GM12878 (cell line): Measurements from ENCODE around the gene ITGB5. TPM values are rescaled to one million over a fixed set of nuclear protein-coding genes. Genes with fewer than 3 reads are reported as not detected.

ENCODE experiments used
- ATAC-seq: fragments of 200-7000 bp; cut with Tn5 transposase; 3 replicates; pipeline ENCODE4 v1.9.1; 2020; ENCODE audit warnings: mild to moderate bottlenecking, moderate library complexity
- BruUV-seq: library from RNA; stranded (reverse); fragments of 400-500 nt; replicated peaks from 2 replicates; lab custom pipeline; 2021; lab: Mats Ljungman, UMichigan
- CTCF ChIA-PET: fragments of 300-600 bp; sonication (Branson Sonifier 250); formaldehyde crosslinking; extraction: SDS; loops from one replicate; lab custom pipeline; 2021; ENCODE audit warnings: inconsistent platforms; lab: Yijun Ruan, JAX
- POLR2A ChIA-PET: fragments of 350-600 bp; formaldehyde crosslinking; extraction: SDS; loops from one replicate; lab custom pipeline; 2021; ENCODE audit warnings: inconsistent platforms; lab: Charles Lee
- RAD21 ChIA-PET: fragments of 300-600 bp; sonication (Branson Sonifier 250); formaldehyde crosslinking; loops from one replicate; lab custom pipeline; 2023; ENCODE audit warnings: antibody characterized with exemption; ENCODE audit not compliant: unreplicated experiment; lab: Charles Lee
- SMC1A ChIA-PET: fragments of 300-600 bp; sonication (Branson Sonifier 250); formaldehyde crosslinking; loops from one replicate; lab custom pipeline; 2023; ENCODE audit not compliant: unreplicated experiment, uncharacterized antibody; lab: Charles Lee
- DNase-seq: peaks from one replicate; pipeline ENCODE4 v3.0.0-alpha.2; 2011; ENCODE audit warnings: low read depth, low spot score
- FAIRE-seq: peaks from 3 replicates; lab custom pipeline; 2011; peaks lifted over from hg19 to GRCh38; lab: Jason Lieb, UNC
- H2AFZ ChIP-seq: 2 replicates; pipeline ENCODE4 v1.6.0; 2011; ENCODE audit warnings: low read depth, low read length, control low read depth; ENCODE audit not compliant: control insufficient read depth
- H3K27ac ChIP-seq: 2 replicates; pipeline ENCODE4 v1.5.1; 2011; ENCODE audit warnings: control low read depth; ENCODE audit not compliant: control insufficient read depth, insufficient read depth
- H3K27me3 ChIP-seq, 2 experiments: replicated peaks in 1 of 2; 2 replicates each; pipeline versions ENCODE4 v1.6.0 to v1.6.1; 2011; ENCODE audit warnings: low read length in 1 of 2; ENCODE audit not compliant: control insufficient read depth in 2 of 2, insufficient read depth in 2 of 2
- H3K36me3 ChIP-seq, 2 experiments: 2 replicates each; pipeline ENCODE4 v1.5.1; 2011; ENCODE audit warnings: low read length in 1 of 2; ENCODE audit not compliant: control insufficient read depth in 2 of 2, insufficient read depth in 2 of 2
- H3K4me1 ChIP-seq: 2 replicates; pipeline ENCODE4 v1.6.1; 2011; ENCODE audit warnings: mild to moderate bottlenecking, low read length, moderate library complexity, mixed read lengths; ENCODE audit not compliant: control insufficient read depth, insufficient read depth
- H3K4me2 ChIP-seq: 2 replicates; pipeline ENCODE4 v1.6.0; 2011; ENCODE audit warnings: control low read depth; ENCODE audit not compliant: control insufficient read depth, insufficient read depth
- H3K4me3 ChIP-seq: fragments of 200-600 bp; sonication (generic); 2 replicates; pipeline ENCODE4 v1.5.1; 2016
- H3K79me2 ChIP-seq: 2 replicates; pipeline ENCODE4 v1.6.0; 2011; ENCODE audit warnings: low read length; ENCODE audit not compliant: control insufficient read depth, insufficient read depth
- H3K9ac ChIP-seq: 2 replicates; pipeline ENCODE4 v1.8.0; 2011; ENCODE audit warnings: low read length, control low read depth, mixed read lengths; ENCODE audit not compliant: control insufficient read depth, insufficient read depth
- H3K9me3 ChIP-seq: replicated peaks from 3 replicates; pipeline ENCODE4 v1.5.1; 2011; ENCODE audit warnings: mild to moderate bottlenecking, low read length; ENCODE audit not compliant: control insufficient read depth, insufficient read depth
- H4K20me1 ChIP-seq: 2 replicates; pipeline ENCODE4 v1.6.0; 2011; ENCODE audit not compliant: control insufficient read depth, insufficient read depth
- ASH2L ChIP-seq: fragments of 300-600, 200-600 bp; sonication (generic); IDR thresholded peaks from 2 replicates; pipeline ENCODE4 v1.6.1; 2017; ENCODE audit warnings: low read depth, mild to moderate bottlenecking, borderline replicate concordance
- ATF7 ChIP-seq: fragments of 450-650 bp; IDR thresholded peaks from 2 replicates; pipeline ENCODE4 v1.6.1; 2016; ENCODE audit warnings: low read depth, mild to moderate bottlenecking
- CREB1 ChIP-seq: IDR thresholded peaks from 2 replicates; pipeline ENCODE4 v1.6.1; 2012; ENCODE audit warnings: low read depth, mild to moderate bottlenecking, inconsistent platforms
- EED ChIP-seq: sonication (generic); IDR thresholded peaks from 2 replicates; pipeline ENCODE4 v1.6.1; 2016; ENCODE audit warnings: antibody characterized with exemption, low read depth
- MAX ChIP-seq: IDR thresholded peaks from 2 replicates; pipeline ENCODE4 v1.6.1; 2012; ENCODE audit warnings: low read depth, low read length, improper control_type of control experiment
- NFYA ChIP-seq: IDR thresholded peaks from 2 replicates; pipeline ENCODE4 v1.6.1; 2011; ENCODE audit warnings: low read depth, mild to moderate bottlenecking, low read length, improper control_type of control experiment, borderline replicate concordance
- NKRF ChIP-seq: fragments of 450-650 bp; conservative IDR thresholded peaks from 2 replicates; pipeline ENCODE4 v1.6.1; 2017; ENCODE audit warnings: mild to moderate bottlenecking, moderate library complexity
- RAD51 ChIP-seq: fragments of 450-650 bp; IDR thresholded peaks from 2 replicates; pipeline ENCODE4 v1.6.1; 2016; ENCODE audit warnings: moderate library complexity, mild to moderate bottlenecking, inconsistent platforms
- SKIL ChIP-seq: fragments of 450-650 bp; IDR thresholded peaks from 2 replicates; pipeline ENCODE4 v1.6.1; 2017; ENCODE audit warnings: mild to moderate bottlenecking, low read depth, inconsistent platforms; ENCODE audit not compliant: poor library complexity, severe bottlenecking
- SMC3 ChIP-seq: IDR thresholded peaks from 2 replicates; pipeline ENCODE4 v1.6.1; 2011; ENCODE audit warnings: low read length, improper control_type of control experiment, borderline replicate concordance
- ZBTB40 ChIP-seq: fragments of 450-650 bp; IDR thresholded peaks from 2 replicates; pipeline ENCODE4 v1.6.1; 2016; ENCODE audit warnings: mild to moderate bottlenecking, moderate library complexity, borderline replicate concordance
- in situ Hi-C: fragments of 300-500 bp; cut with MboI; formaldehyde crosslinking; loops from 9 replicates; pipeline ENCODE4 v1.14.3; 2018; ENCODE audit warnings: mixed read lengths
- intact Hi-C: fragments of 100-400 bp; cut with micrococcal nuclease; formaldehyde crosslinking; loops from one replicate; pipeline ENCODE4 v1.14.2; 2022; ENCODE audit not compliant: unreplicated experiment
- polyA plus RNA-seq, 11 experiments: library from polyadenylated mRNA; depleted of rRNA in 4 of 11; unstranded in 6 of 11; stranded (reverse) in 5 of 11; fragments of >200 nt; fragmentation: Nextera tagmentation in 4 of 11; fragmentation: Illumina TruSeq in 1 of 11; extraction: Ambion mirVana in 4 of 11; extraction: Trizol in 1 of 11; gene quantifications; 1 replicate in 1 of 11; 2 replicates in 10 of 11; pipeline versions ENCODE4 v1.2.1 to v1.2.3, GENCODE V29; 2011 to 2016; ENCODE audit warnings: inconsistent platforms in 2 of 11, missing spikeins in 2 of 11, low read depth in 1 of 11
- total RNA-seq, 4 experiments: library from RNA; depleted of rRNA in 3 of 4; stranded (reverse); fragments of >200 nt in 3 of 4; fragmentation: Illumina TruSeq in 1 of 4; extraction: Trizol in 1 of 4; gene quantifications; 2 replicates each; pipeline versions ENCODE4 v1.2.1 to v1.2.3, GENCODE V29; 2013 to 2021

ITGB5 gene
- total and polyA plus RNA-seq, 10 of the 15 experiments (the other 5 are each of a cell fraction or from before 2014, with no cell fraction given) = 0.05 to 10.0 (median 0.83) TPM; not detected in 2

GRCh38 chr3:124839896-124840295 is 47.3 kb downstream of the ITGB5 start:
- BruUV-seq = no TSS peak
- DNase-seq (no peak), ATAC-seq (no peak), FAIRE-seq (no peak)
- no peak for TF ChIP-seq NFYA
- TF ChIP-seq SMC3 = no peak
- TF ChIP-seq MAX = no peak
- no peak for TF ChIP-seq ZBTB40
- TF ChIP-seq ATF7 = no peak
- TF ChIP-seq ASH2L = no peak
- TF ChIP-seq RAD51 = no peak
- no peak for TF ChIP-seq SKIL
- TF ChIP-seq NKRF = no peak
- no peak for TF ChIP-seq EED
- no peak for TF ChIP-seq CREB1
- TF ChIP-seq, all 136 proteins: peak for 0
- Histone ChIP-seq H3K9ac (no peak overlapping the region), H3K36me3 (no peaks in the 10 kb centered on the region), H2AFZ (no peak overlapping the region), H3K27me3 (no peaks in the 10 kb centered on the region; a peak in 1 of 4 replicates), H4K20me1 (no peaks in the 10 kb centered on the region), H3K4me3 (no peak overlapping the region), H3K27ac (no peak overlapping the region), H3K4me2 (no peak overlapping the region), H3K9me3 (no peaks in the 10 kb centered on the region), H3K79me2 (no peaks in the 10 kb centered on the region), H3K4me1 (peaks cover 10% of the 10 kb centered on the region)
- ChIA-PET POLR2A (no interaction called here), SMC1A (no interaction called here), RAD21 (no interaction called here), CTCF (interaction anchor here (1.0 kb wide), 1 partner anchor 79 kb away, joined by 4 read pairs; no protein-coding TSS in a partner anchor)
- intact Hi-C loops (no loop called here), in situ Hi-C loops (no loop called here)
